Measurements from ENCODE around the gene AGFG2.
"Not testable (repeated sequence)": the region's sequence is repeated elsewhere in the genome, so short reads cannot be mapped to it uniquely, and the experiment has no call there.

The AGFG2 gene, protein sequence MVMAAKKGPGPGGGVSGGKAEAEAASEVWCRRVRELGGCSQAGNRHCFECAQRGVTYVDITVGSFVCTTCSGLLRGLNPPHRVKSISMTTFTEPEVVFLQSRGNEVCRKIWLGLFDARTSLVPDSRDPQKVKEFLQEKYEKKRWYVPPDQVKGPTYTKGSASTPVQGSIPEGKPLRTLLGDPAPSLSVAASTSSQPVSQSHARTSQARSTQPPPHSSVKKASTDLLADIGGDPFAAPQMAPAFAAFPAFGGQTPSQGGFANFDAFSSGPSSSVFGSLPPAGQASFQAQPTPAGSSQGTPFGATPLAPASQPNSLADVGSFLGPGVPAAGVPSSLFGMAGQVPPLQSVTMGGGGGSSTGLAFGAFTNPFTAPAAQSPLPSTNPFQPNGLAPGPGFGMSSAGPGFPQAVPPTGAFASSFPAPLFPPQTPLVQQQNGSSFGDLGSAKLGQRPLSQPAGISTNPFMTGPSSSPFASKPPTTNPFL

DNA sequence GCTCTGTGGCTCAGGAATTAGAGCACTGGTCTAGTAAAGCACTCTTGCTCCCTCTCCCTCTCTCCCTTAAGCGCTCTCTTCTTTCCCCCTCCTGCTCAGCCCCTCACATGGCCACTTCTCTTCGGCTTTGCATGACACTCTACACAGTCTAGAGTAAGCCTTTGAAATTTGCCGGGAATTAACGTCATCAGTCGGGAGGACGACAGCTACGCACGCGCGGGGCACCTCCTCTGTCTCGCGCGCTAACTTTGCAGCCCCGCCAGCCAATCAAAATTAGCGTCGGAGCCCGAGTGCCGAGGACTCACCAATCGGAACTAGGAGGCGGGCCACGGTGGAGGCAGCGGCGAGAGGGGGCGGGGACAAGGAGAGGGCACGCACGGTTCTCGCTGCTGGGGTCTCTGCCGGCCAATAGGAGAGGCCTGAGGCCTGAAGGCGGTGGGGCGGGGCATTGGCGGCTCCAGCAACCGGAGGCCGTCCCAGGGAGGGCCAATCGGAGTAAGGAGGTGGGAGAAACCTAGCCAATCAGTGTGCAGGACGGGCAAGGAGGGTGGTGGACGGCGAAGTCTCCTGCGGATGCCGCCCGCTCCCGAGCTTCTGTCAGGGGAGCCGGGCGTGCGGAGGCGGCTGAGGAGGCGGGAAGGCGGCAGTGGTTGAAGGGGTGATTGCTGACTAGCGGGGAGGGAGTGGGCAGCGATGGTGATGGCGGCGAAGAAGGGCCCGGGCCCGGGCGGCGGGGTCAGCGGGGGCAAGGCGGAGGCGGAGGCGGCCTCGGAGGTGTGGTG lies at the start of gene AGFG2:
Gene AGFG2, plus strand, starts transcription at position 550 of the 782 bp plus-strand sequence. Its CDS starts 144 bp downstream, at position 694.
- peak; percentile 100 for DNase-seq

DNA sequence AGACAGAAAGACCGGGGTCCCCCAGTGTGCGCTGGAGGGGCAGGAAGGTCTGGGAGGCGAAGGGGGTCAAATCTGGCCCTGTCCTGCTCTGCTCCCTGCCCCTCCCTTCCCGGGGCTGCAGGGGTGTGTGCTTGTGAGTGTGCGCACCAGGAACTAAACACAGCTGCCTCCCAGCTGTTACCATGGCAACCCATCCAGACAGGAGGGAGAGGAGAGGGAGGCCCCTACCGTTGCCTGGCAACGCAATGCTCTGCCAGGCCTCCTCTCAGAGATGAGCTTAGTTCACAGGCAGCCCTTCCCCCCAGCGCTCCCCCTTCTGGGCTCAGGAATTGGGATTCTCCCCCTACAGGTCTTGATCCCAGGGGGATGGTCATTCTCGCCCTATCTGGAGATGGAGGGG lies 49.2 kb upstream of the AGFG2 start:
- peak; percentile 52 for DNase-seq

DNA sequence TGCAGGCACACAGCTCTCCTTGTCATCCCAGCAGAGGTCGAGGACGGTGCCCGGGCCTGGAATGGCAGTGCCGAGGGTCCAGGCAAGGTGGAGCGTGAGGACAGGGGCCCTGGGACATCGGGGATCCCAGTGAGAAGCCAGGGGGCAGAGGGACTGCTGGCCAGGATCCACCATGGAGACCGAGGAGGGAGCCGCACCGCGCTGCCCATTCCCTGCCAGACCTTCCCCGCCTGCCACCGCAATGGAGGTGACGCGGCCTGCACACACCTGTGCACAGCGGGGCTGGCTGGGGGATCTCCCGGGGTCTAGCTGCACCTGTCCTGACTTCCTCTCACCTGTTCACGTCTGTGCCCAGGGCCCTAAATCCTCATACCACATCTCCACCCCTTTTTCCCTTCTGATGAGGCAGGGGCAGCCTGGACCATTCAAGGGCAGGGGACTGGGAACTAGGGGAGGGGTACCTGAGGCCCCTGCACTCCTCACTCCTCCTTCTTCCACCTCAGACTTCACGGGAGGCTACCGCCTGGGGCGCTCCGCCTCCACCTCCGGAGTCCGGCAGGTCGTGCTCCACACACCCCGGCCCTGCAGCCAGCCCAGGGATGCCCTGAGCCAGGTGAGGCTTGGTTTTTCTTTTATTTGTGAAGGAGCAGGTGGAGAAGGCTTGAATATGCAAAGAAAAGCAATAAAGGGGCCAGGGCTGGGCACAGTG lies 48.4 kb upstream of the AGFG2 start:
- DNase-seq: no peak

DNA sequence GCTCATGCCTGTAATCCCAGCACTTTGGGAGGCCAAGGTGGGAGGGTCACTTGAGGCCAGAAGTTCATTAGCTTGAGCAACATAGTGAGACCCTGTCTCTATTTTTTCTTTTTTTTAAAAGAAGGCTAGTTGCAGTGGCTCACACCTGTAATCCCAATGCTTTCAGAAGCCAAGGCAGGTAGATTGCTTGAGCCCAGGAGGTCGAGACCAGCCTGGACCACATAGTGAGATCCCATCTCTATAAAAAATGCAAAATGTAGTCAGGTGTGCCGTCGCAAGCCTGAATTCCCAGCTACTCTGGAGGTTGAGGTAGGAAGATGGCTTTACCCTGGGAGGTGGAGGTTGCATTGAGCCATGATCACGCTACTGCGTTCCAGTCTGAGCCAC lies 47.8 kb upstream of the AGFG2 start:
- DNase-seq: no peak

DNA sequence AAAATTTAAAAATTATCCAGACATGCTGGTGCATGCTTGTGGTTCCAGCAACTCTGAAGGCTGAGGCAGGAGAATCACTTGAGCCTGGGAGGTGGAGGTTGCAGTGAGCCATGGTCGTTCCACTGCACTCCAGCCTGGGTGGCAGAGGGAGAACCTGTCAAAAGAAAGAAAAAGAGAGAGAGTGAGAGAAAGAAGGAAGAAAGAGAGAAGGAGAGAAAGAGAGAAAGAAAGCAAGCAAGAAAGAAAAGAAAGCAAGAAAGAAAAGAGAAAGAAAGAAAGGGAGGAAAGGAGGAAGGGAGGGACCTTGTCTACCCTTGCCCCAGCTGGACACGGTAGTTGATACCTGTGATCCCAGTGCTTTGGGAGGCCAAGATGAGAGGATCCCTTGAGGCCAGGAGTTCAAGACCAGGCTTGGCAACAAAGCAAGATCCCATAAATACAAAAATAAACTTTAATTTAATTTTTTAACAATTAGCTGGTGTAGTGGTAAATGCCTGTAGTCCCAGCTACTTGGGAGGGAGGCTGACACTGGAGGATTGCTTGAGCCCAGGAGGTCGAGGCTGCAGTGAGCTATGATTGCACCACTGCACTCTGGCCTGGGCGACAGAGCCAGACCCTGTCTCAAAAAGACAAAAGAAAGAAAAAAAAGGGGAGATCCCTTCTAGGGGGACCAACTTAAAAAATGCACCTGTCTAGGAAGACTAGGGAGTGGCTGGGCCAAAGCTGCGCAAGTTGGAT lies 46.1 kb upstream of the AGFG2 start:
- DNase-seq: no peak

DNA sequence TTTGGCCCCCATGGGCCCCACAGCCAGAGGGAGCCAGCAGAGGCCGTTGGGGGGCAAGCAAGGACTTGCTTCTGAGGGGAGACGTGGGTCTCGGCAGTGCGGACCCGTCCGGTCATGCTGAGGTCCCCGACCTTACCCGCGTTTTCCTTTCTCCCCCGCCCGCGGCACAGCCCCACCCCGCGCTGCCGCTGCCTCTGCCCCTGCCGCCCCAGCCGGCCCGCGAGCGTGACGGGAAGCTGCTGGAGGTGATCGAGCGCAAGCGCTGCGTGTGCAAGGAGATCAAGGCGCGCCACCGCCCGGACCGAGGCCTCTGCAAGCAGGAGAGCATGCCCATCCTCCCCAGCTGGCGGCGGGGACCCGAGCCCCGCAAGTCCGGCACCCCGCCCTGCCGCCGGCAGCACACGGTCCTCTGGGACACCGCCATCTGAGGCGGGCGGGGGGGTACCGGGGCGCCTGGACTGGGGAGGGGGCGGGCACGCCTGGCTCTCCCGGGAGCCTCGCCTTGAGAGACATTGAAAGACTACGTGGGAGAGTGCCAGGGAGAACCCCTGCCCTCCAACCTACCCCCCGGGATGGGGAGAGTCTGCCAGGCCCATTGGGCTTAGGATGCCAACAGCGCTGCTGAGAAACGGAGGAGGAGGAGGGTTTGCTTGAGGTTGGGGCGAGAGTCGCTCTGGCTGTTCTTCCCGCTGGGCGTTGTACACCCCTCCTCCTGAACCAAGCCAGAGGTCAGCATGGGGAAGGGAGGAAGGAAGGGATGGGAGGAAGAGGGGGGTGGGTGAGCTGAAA lies 45.3 kb upstream of the AGFG2 start:
- DNase-seq: peak; percentile 54

DNA sequence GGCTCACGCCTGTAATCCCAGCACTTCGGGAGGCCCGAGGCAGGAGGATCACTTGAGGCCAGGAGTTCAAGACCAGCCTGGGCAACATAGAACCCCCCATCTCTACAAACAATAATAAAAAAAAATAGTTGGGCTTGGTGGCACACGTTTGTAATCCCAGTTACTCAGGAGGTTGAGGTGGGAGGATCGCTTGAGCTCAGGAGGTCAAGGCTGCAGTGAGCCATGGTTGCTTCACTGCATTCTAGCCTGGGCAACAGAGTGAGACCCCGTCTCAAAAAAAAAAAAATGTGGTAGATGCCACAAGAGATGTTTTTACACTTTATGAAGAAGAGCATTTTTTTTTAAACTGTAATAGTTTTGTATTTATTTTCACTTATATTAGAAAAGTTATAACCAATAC lies 42.5 kb upstream of the AGFG2 start:
- no peak for DNase-seq

DNA sequence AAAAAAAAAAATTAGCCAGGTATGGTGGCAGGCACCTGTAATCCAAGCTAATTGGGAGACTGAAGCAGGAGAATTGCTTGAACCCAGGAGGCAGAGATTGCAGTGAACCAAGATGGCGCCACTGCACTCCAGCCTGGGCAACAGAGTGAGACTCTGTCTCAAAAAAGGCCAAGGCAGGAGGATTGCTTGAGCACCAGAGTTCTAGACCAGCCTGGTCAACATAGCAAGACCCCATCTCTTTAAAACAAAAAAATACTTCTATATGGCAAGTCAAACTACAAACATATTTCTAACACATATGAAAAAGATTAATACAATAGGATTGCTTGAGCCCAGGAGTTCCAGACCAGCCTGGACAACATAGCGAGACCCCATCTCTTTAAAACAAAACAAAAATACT lies 38.3 kb upstream of the AGFG2 start:
- not testable (repeated sequence) for DNase-seq

DNA sequence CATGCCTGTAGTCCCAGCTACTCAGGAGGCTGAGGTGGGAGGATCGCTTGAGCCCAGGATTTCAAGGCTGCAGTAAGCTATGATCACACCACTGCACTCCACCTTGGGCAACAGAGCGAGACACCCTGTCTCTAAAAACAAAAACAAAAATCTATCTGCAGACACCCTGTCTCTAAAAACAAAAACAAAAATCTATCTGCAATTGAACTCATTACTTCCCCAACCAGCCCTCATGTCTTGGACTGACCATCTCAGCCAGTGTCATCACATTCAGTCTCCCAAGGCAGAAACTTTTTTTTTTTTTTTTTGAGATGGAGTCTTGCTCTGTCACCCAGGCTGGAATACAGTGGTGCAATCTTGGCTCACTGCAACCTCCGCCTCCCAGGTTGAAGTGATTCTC lies 35.0 kb upstream of the AGFG2 start:
- not testable (repeated sequence) for DNase-seq

DNA sequence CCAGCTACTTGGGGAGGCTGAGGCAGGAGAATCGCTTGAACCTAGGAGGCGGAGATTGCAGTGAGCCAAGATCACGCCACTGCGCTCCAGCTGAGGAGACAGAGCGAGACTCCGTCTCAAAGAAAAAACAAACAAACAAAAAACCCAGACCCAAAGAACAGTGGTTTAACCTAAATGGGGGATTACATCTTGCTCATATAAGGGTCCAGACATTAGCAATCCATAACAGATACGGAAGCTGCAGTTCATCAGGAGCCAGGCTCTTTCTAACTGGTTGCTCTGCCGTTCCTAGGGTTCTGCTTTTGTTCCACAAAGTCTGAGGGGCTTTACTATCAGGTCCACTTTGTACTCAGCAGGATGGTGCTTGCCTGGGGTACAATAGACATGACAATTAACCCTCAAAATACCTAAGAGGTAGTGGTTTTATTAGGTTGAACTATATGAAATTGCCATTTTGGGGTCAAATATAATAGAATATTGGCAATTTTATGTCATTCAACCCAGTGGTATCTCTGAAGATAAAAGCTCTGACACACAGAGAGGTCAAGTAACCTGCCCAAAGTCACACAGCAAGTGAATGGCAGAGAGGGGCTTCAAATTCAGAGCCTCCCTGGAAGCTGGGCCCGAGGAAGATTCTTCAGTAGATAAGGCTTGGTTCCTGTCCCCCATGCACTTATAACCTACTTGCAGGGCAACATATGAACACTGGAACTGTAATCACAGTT lies 34.0 kb upstream of the AGFG2 start:
- DNase-seq: no peak

DNA sequence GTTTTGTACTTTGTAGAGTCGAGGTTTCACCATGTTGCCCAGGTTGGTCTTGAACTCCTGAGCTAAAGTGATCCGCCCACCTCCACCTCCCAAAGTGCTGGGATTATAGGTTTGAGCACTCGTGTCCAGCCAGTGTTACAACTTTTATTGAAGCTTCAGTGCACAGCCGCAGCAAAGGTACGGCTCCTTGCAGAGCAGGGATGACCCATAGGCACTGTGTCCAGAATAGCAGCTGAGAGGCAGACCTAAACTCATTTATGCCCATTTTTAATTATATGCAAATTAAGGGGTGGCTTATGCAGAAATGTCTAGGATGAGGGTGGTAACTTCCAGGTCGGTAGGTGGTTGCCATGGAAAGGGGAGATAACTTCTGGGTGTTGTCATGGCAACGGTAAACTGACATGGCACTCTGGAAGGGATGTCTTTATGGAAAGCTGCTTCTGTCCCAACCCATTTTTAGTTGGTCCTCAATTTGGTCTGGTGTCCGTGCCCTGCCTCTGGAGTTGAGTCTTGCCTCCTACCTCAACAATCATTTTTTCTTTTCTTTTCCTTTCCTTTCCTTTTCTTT lies 32.6 kb upstream of the AGFG2 start:
- DNase-seq: no peak

DNA sequence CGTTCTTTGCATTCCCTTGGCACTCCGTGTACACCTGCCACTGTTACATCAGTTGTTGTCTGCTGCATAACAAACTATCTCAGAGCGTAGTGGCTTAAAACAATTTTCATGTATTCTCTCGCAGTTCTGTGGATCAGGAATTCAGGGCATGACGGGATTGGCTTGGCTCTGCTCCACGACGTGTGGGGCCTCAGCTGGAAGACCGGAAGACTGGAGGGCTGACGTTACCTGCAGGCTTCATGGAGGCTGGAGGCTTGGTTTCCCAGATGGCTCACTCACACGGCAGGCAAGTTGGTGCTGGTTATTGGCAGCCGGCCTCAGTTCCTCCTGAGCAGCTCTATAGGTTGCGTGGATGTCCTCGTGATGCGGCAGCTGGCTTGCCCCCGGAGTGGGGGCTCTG lies 29.8 kb upstream of the AGFG2 start:
- no peak for DNase-seq

DNA sequence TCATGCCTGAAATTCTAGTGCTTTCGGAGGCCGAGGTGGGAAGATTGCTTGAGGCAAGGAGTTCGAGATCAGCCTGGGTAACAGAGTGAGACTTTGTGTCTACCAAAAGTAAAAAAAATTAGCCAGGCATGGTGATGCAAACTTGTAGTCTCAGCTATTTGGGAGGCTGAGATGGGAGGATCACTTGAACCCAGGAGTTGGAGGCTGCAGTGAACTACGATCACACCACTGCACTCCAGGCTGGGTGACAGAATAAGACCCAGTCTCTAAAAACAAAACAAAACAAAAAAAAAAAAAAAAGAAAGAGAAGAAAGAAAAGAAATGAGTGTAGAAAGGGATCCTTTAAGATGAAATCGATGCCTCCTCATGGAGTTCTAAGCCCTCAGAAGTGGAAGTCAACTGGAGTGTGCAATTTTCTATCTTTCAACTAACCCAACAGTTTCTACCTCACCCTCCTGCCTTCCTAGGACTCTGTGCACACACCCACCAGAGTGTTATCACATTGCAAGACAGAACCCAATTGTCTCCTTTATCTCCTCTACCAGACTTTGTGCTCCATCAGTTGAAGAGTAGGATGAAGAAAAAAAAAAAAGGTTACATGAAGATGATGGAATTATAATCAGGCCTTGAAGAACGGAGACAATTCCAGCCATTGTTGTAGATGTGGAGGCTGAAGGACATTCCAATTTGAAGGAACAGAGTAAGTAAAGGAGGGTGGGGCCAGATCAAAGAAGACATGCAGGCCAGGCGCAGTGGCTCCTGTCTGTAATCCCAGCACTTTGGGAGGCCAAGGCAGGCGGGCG lies 28.4 kb upstream of the AGFG2 start:
- no peak for DNase-seq

DNA sequence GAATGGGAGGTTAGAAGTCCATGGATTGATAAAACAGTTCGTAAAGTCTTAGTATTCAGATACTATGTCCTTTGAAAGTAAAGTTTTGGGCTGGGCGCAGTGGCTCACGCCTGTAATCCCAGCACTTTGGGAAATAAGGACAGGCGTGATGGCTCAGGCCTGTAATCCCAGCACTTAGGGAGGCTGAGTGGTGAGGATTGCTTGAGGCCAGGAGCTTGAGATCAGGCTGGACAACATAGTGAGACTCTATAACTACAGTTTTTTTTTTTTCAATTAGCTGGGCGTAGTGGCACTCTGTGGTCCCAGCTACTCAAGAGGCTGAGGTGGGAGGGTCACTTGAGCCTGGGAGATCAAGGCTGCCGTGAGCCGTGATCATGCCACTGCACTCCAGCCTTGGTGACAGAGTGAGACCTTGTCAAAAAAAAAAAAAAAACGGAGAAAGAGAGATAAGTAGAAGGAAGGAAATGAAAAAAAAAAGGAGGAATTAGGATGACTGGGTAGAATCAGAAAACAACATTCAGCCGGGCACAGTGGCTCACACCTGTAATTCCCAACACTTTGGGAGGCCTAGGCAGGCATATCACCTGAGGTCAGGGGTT lies 25.7 kb upstream of the AGFG2 start:
- no peak for DNase-seq

DNA sequence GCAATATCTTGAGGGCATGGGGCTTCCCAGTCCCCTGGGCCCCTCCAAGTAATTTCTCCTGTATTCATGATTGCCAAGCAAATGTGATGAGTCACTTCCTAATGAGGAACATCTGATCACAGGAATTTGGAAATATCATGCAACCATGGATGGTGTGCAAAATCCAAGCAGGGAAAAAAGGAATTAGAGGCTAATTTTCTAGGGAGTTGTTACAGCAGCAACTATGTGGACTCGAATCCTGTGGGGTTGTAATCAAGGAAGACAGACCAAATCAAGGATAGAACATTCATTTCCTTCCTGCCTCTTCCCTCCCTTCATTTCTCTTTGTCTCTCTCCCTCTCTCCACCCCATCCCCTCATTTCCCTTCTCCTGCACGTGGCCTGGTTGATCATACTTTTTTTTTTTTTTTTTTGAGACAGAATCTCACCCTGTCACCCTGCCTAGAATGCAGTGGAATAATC lies 23.9 kb upstream of the AGFG2 start:
- no peak for DNase-seq

DNA sequence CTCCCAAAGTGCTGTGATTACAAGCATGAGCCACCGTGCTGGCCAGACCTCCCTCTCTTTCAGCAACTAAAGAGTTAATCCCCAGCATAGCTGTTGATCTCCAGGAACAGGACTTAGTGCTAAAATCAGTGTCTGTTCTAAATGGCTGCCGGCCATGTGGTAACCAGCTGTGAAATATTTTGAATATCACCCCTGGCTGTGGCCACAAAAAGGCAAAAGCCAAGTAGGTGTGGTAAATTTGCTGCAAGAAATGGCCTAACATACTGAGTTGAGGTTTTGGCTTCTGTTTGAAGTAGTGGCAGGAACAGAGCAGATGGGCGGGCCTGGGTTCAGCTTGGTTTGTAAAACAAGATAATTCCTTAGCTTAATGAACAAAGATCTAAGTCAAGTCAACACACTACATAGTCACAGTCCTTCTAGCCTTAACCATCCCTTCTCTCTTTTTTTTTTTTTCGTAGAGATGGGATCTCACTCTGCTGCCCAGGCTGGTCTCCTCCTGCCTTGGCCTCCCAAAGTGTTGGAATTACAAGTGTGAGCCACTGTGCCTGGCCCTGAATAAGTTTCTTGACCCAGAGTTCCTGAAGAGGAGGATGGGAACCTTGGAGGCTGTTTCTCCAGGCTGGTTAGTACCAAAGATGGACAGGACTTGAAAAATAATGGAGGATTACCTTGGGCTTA lies 22.7 kb upstream of the AGFG2 start:
- peak; percentile 72 for DNase-seq

DNA sequence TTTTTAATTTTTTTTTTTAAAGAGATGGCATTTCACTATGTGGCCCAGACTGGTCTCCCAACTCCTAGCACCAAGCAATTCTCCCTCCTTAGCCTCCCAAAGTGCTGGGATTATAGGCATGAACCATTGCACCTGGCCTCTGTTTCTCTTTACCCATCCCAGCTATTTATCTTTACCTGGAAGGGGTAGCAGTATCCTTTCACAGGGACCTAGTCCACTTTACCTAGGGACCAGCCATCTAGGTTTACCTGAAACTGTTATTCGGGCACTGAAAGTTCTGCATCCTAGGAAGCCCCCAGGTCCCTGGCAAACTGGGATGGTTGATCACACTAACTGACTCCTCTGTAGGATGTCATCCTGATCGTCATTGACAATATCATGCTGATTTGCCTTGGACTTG lies 21.7 kb upstream of the AGFG2 start:
- DNase-seq: no peak

DNA sequence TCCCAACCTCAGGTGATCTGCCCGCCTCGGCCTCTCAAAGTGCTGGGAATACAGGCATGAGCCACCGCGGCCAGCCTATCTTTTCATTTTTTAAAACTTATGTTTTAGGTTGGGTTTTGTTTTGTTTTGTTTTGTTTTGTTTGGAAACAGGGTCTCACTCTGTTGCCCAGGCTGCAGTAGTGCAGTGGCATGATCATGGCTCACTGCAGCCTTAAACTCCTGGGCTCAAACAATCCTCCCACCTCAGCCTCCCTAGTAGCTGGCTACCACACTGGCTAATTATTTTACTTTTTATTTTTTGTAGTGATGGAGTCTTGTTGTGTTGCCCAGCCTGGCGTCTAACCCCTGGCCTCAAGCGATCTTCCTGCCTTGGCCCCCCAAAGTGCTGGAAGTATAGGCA lies 19.4 kb upstream of the AGFG2 start:
- no peak for DNase-seq

DNA sequence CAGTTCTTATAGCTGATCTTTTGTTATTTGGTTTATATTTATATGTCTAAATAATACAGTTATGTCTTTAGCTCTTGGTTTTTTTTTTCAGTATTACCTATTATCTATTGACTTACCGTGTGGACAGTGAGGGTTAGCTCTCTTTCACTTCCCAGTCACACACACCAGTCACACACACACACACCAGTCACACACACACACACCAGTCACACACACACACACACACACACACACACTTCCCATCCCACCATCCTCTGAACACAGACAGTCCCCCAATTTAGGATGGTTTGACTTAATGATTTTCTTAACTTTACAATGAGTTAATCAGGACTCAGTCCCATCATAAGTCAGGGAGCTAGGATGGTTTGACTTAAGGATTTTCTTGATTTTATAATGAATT lies 18.9 kb upstream of the AGFG2 start:
- DNase-seq: no peak

All from CD4-positive, alpha-beta T cell treated with Interleukin-12 subunit alpha and Interleukin-12 subunit beta, for 1 hour (primary cell).